GM18517 (cell line): ENCODE measurements around the gene RND1.

ENCODE experiments used
- ATAC-seq: cut with Tn5 transposase; IDR thresholded peaks from one replicate; pipeline ENCODE4 v1.9.1; 2021; ENCODE audit warnings: mild to moderate bottlenecking, moderate library complexity; ENCODE audit not compliant: unreplicated experiment

The RND1 gene

GRCh38 chr12:48828841-48829575 is 36.7 kb downstream of the RND1 start:
- ATAC-seq = no peak

- no peak for ATAC-seq
Observed at GRCh38 chr12:48828293-48828692, 37.4 kb downstream of the RND1 start.

- no peak for ATAC-seq
Observed at GRCh38 chr12:48827513-48828096, 38.1 kb downstream of the RND1 start.

GRCh38 chr12:48827026-48827425 is 38.6 kb downstream of the RND1 start:
- no peak for ATAC-seq

- no peak for ATAC-seq
Observed at GRCh38 chr12:48826209-48826855, 39.3 kb downstream of the RND1 start.

GRCh38 chr12:48824905-48825304 is 40.8 kb downstream of the RND1 start:
- ATAC-seq = no peak

GRCh38 chr12:48824112-48824511 is 41.6 kb downstream of the RND1 start:
- ATAC-seq = no peak

GRCh38 chr12:48823281-48823680 is 42.4 kb downstream of the RND1 start:
- ATAC-seq = no peak

- no peak for ATAC-seq
Observed at GRCh38 chr12:48822711-48823110, 43.0 kb downstream of the RND1 start.

- no peak for ATAC-seq
Observed at GRCh38 chr12:48822139-48822538, 43.5 kb downstream of the RND1 start.

- ATAC-seq = no peak
Observed at GRCh38 chr12:48819986-48820725, 45.5 kb downstream of the RND1 start.

GRCh38 chr12:48818831-48819590 is 46.7 kb downstream of the RND1 start:
- ATAC-seq = no peak

GRCh38 chr12:48817873-48818830 is 47.5 kb downstream of the RND1 start, which contains the start of gene CACNB3:
TSS of gene CACNB3 (plus strand) at chr12:48818496. CDS start at chr12:48818930, 434 bp downstream.
- ATAC-seq = no peak

GRCh38 chr12:48816143-48816854 is 49.4 kb downstream of the RND1 start:
- no peak for ATAC-seq

GRCh38 chr12:48815126-48816110 is 50.3 kb downstream of the RND1 start:
- ATAC-seq = no peak

GRCh38 chr12:48814262-48815125 is 51.2 kb downstream of the RND1 start:
- ATAC-seq = peak; percentile 63
